H1 (cell line): Measurements from ENCODE around the gene LYAR. TPM values are rescaled to one million over a fixed set of nuclear protein-coding genes. Genes with fewer than 3 reads are reported as not detected.

Source experiments
- CTCF ChIA-PET: fragments of 300-600 bp; sonication (Branson Sonifier 250); formaldehyde crosslinking; loops from one replicate; lab custom pipeline; 2021; ENCODE audit not compliant: partially characterized antibody; lab: Charles Lee
- POLR2A ChIA-PET: fragments of 300-600 bp; sonication (Branson Sonifier 250); formaldehyde crosslinking; loops from one replicate; lab custom pipeline; 2021; ENCODE audit warnings: inconsistent platforms; ENCODE audit not compliant: partially characterized antibody; lab: Charles Lee
- DNase-seq, 2 experiments: peaks; one replicate each; pipeline versions ENCODE4 v3.0.0 to v3.0.0-alpha.2; 2010 to 2022; ENCODE audit warnings: low spot score in 2 of 2, low read depth in 1 of 2, mixed read lengths in 1 of 2
- FAIRE-seq: peaks from 2 replicates; lab custom pipeline; 2011; peaks lifted over from hg19 to GRCh38; lab: Jason Lieb, UNC
- H2AFZ ChIP-seq: 2 replicates; pipeline ENCODE4 v1.8.1; 2012; ENCODE audit warnings: low read length, inconsistent platforms
- H2AK5ac ChIP-seq: 2 replicates; pipeline ENCODE4 v1.6.1; 2013; ENCODE audit warnings: low read depth, low read length
- H2BK120ac ChIP-seq: replicated peaks from 2 replicates; pipeline ENCODE3; 2013; ENCODE audit warnings: low read depth, low read length, inconsistent platforms
- H2BK12ac ChIP-seq: 2 replicates; pipeline ENCODE4 v1.6.1; 2013; ENCODE audit warnings: low read depth, low read length
- H2BK15ac ChIP-seq: 2 replicates; pipeline ENCODE4 v1.6.1; 2013; ENCODE audit warnings: low read length
- H2BK20ac ChIP-seq: 2 replicates; pipeline ENCODE4 v1.6.1; 2013; ENCODE audit warnings: low read length
- H2BK5ac ChIP-seq: 2 replicates; pipeline ENCODE4 v1.6.1; 2013; ENCODE audit warnings: low read depth, low read length
- H3K14ac ChIP-seq: 2 replicates; pipeline ENCODE4 v1.6.1; 2013; ENCODE audit warnings: inconsistent platforms; ENCODE audit not compliant: insufficient read length
- H3K18ac ChIP-seq: 2 replicates; pipeline ENCODE4 v1.6.1; 2013; ENCODE audit warnings: low read length; ENCODE audit errors: extremely low read depth
- H3K23ac ChIP-seq: 2 replicates; pipeline ENCODE4 v1.6.1; 2013; ENCODE audit warnings: inconsistent platforms; ENCODE audit not compliant: insufficient read length
- H3K23me2 ChIP-seq: 2 replicates; pipeline ENCODE4 v1.6.1; 2013; ENCODE audit warnings: low read depth, low read length
- H3K27ac ChIP-seq: 2 replicates; pipeline ENCODE4 v1.6.1; 2011; ENCODE audit warnings: low read depth, low read length, inconsistent platforms
- H3K27me3 ChIP-seq, 4 experiments: replicated peaks in 1 of 4; 1 replicate in 1 of 4; 2 replicates in 3 of 4; pipeline versions ENCODE4 v1.6.1 to v1.8.1; 2011 to 2013; ENCODE audit warnings: low read length in 3 of 4, mild to moderate bottlenecking in 3 of 4, inconsistent platforms in 2 of 4, mixed read lengths in 2 of 4, moderate library complexity in 1 of 4; ENCODE audit not compliant: control insufficient read depth in 3 of 4, insufficient read depth in 3 of 4; ENCODE audit errors: extremely low read depth in 1 of 4
- H3K36me3 ChIP-seq, 4 experiments: 2 replicates each; pipeline versions ENCODE4 v1.6.1 to v1.8.1; 2011 to 2013; ENCODE audit warnings: mild to moderate bottlenecking in 4 of 4, low read length in 3 of 4, moderate library complexity in 2 of 4, control low read depth in 1 of 4, inconsistent platforms in 1 of 4; ENCODE audit not compliant: insufficient read depth in 4 of 4, control insufficient read depth in 2 of 4
- H3K4ac ChIP-seq: replicated peaks from 2 replicates; pipeline ENCODE3; 2013; ENCODE audit warnings: low read length, low read depth, mixed read lengths, inconsistent platforms; ENCODE audit not compliant: insufficient read length
- H3K4me1 ChIP-seq, 4 experiments: replicated peaks in 1 of 4; 1 replicate in 1 of 4; 2 replicates in 3 of 4; pipeline versions ENCODE4 v1.6.1 to v1.8.1; 2011 to 2013; ENCODE audit warnings: low read length in 3 of 4, inconsistent platforms in 2 of 4, mixed read lengths in 1 of 4; ENCODE audit not compliant: insufficient read depth in 4 of 4, control insufficient read depth in 3 of 4
- H3K4me2 ChIP-seq, 2 experiments: 2 replicates each; pipeline versions ENCODE4 v1.6.1 to v1.8.1; 2011 to 2013; ENCODE audit warnings: low read depth in 2 of 2, low read length in 2 of 2, control low read depth in 1 of 2, inconsistent platforms in 1 of 2, mild to moderate bottlenecking in 1 of 2; ENCODE audit not compliant: insufficient read depth in 1 of 2
- H3K4me3 ChIP-seq, 4 experiments: fragments of 200-600, 300-600 bp in 1 of 4; sonication (generic), shearing (Covaris generic), sonication (Bioruptor Twin) in 1 of 4; 2 replicates each; pipeline versions ENCODE4 v1.5.1 to v1.8.1; 2011 to 2016; ENCODE audit warnings: low read length in 4 of 4, low read depth in 3 of 4, control low read depth in 2 of 4, inconsistent platforms in 2 of 4, mild to moderate bottlenecking in 2 of 4, mixed read lengths in 1 of 4, moderate library complexity in 1 of 4; ENCODE audit not compliant: insufficient read depth in 2 of 4; ENCODE audit errors: extremely low read depth in 1 of 4
- H3K56ac ChIP-seq: replicated peaks from 2 replicates; pipeline ENCODE3; 2013; ENCODE audit warnings: low read depth, mild to moderate bottlenecking, mixed read lengths, low read length, inconsistent platforms; ENCODE audit not compliant: insufficient read length
- H3K79me1 ChIP-seq: 2 replicates; pipeline ENCODE4 v1.6.1; 2013; ENCODE audit warnings: low read depth, low read length, control low read depth
- H3K79me2 ChIP-seq, 2 experiments: 2 replicates each; pipeline versions ENCODE4 v1.6.1 to v1.8.1; 2012 to 2013; ENCODE audit warnings: low read length in 2 of 2, mild to moderate bottlenecking in 2 of 2, inconsistent platforms in 1 of 2; ENCODE audit not compliant: insufficient read depth in 2 of 2, control insufficient read depth in 1 of 2
- H3K9ac ChIP-seq, 4 experiments: replicated peaks in 1 of 4; 1 replicate in 1 of 4; 2 replicates in 3 of 4; pipeline versions ENCODE4 v1.6.1 to v1.8.1; 2011 to 2013; ENCODE audit warnings: low read depth in 3 of 4, low read length in 3 of 4, control low read depth in 2 of 4, mild to moderate bottlenecking in 2 of 4, moderate library complexity in 2 of 4, inconsistent platforms in 1 of 4; ENCODE audit errors: extremely low read depth in 1 of 4
- H3K9me3 ChIP-seq, 2 experiments: 2 replicates each; pipeline versions ENCODE4 v1.6.1 to v1.8.1; 2012 to 2013; ENCODE audit warnings: mild to moderate bottlenecking in 2 of 2, moderate library complexity in 2 of 2, control low read depth in 1 of 2, inconsistent platforms in 1 of 2, low read depth in 1 of 2, low read length in 1 of 2, mixed read lengths in 1 of 2; ENCODE audit not compliant: insufficient read depth in 2 of 2
- H4K20me1 ChIP-seq, 2 experiments: replicated peaks in 1 of 2; 2 replicates each; pipeline versions ENCODE3 to v1.8.1; 2011 to 2013; ENCODE audit warnings: inconsistent platforms in 2 of 2, low read length in 2 of 2, mild to moderate bottlenecking in 1 of 2; ENCODE audit not compliant: insufficient read depth in 2 of 2, control insufficient read depth in 1 of 2
- H4K5ac ChIP-seq: 2 replicates; pipeline ENCODE4 v1.6.1; 2013; ENCODE audit warnings: low read length, low read depth, mixed read lengths, inconsistent platforms; ENCODE audit not compliant: insufficient read length
- H4K8ac ChIP-seq: 2 replicates; pipeline ENCODE4 v1.8.0; 2013; ENCODE audit warnings: mild to moderate bottlenecking, moderate library complexity, low read length, inconsistent platforms; ENCODE audit not compliant: insufficient read depth; ENCODE audit errors: extremely low read depth
- H4K91ac ChIP-seq: replicated peaks from 2 replicates; pipeline ENCODE3; 2013; ENCODE audit warnings: low read length, mixed read lengths, inconsistent platforms; ENCODE audit not compliant: insufficient read length
- BACH1 ChIP-seq: IDR thresholded peaks from 2 replicates; pipeline ENCODE4 v1.6.1; 2012; ENCODE audit warnings: low read length, improper control_type of control experiment
- BCL11A ChIP-seq, 2 experiments: IDR thresholded peaks; one replicate each; pipeline ENCODE4 v1.6.1; 2011; ENCODE audit warnings: low read depth in 2 of 2, low read length in 2 of 2, mild to moderate bottlenecking in 2 of 2
- CBX5 ChIP-seq: fragments of 300-800, 300-1000 bp; sonication (generic); IDR thresholded peaks from 2 replicates; pipeline ENCODE4 v1.7.1; 2016; ENCODE audit warnings: antibody characterized with exemption, low read length, low read depth
- CHD2 ChIP-seq: IDR thresholded peaks from 2 replicates; pipeline ENCODE4 v1.6.1; 2012; ENCODE audit warnings: low read length, improper control_type of control experiment
- HDAC2 ChIP-seq, 2 experiments: fragments of 300-600 bp in 1 of 2; sonication (generic) in 1 of 2; IDR thresholded peaks; 2 replicates each; pipeline ENCODE4 v1.6.1; 2011 to 2012; ENCODE audit warnings: low read depth in 2 of 2, low read length in 2 of 2, mild to moderate bottlenecking in 2 of 2, moderate library complexity in 2 of 2, borderline replicate concordance in 1 of 2, inconsistent platforms in 1 of 2
- HDAC6 ChIP-seq: IDR thresholded peaks from one replicate; pipeline ENCODE4 v1.7.1; 2012; ENCODE audit warnings: low read depth, mild to moderate bottlenecking, inconsistent platforms, low read length, moderate library complexity
- KDM1A ChIP-seq: fragments of 200-600, 300-600 bp; sonication (generic); IDR thresholded peaks from 2 replicates; pipeline ENCODE4 v1.7.1; 2016; ENCODE audit warnings: mild to moderate bottlenecking, low read length, borderline replicate concordance
- KDM5A ChIP-seq: fragments of 200-600 bp; IDR thresholded peaks from 2 replicates; pipeline ENCODE4 v1.7.1; 2012; ENCODE audit warnings: mild to moderate bottlenecking, low read length, inconsistent platforms, mixed read lengths
- NANOG ChIP-seq: IDR thresholded peaks from 2 replicates; pipeline ENCODE4 v1.6.1; 2011; ENCODE audit warnings: low read length, low read depth, mild to moderate bottlenecking, inconsistent platforms; ENCODE audit not compliant: insufficient read depth, poor library complexity, severe bottlenecking
- PHF8 ChIP-seq: fragments of 200-600 bp; sonication (generic); conservative IDR thresholded peaks from 2 replicates; pipeline ENCODE4 v1.7.1; 2012; ENCODE audit warnings: low read depth, mild to moderate bottlenecking, inconsistent platforms, low read length, moderate library complexity
- SIRT6 ChIP-seq: IDR thresholded peaks from one replicate; pipeline ENCODE4 v1.7.1; 2012; ENCODE audit warnings: low read length, inconsistent platforms
- SRF ChIP-seq: IDR thresholded peaks from 2 replicates; pipeline ENCODE4 v1.6.1; 2011; ENCODE audit warnings: mild to moderate bottlenecking, low read depth, low read length, moderate library complexity
- TBP ChIP-seq: IDR thresholded peaks from 2 replicates; pipeline ENCODE4 v1.6.1; 2011; ENCODE audit warnings: low read depth, low read length, improper control_type of control experiment
- WGBS, 2 experiments: shearing (Covaris generic) in 1 of 2; methylation state at CpG; one replicate each; pipeline versions ENCODE4 v1.1.6 to v1.1.7; 2013 to 2015; ENCODE audit warnings: low lambda C conversion rate in 2 of 2, mixed read lengths in 2 of 2, inconsistent platforms in 1 of 2, low coverage in 1 of 2, missing lambda C conversion rate in 1 of 2; ENCODE audit not compliant: insufficient replicate concordance in 2 of 2, insufficient coverage in 1 of 2, insufficient read length in 1 of 2; ENCODE audit errors: extremely low coverage in 1 of 2, missing lambda C conversion rate in 1 of 2; 5-methylcytosine and 5-hydroxymethylcytosine counted together
- polyA plus RNA-seq, 7 experiments: library from polyadenylated mRNA; depleted of rRNA in 3 of 7; stranded (reverse) in 5 of 7; unstranded in 2 of 7; fragments of >200 nt in 5 of 7; fragments of 200-250 nt in 2 of 7; gene quantifications; 1 replicate in 5 of 7; 2 replicates in 1 of 7; 4 replicates in 1 of 7; pipeline versions ENCODE4 v1.2.1 to v1.2.3, GENCODE V29; 2011 to 2013; ENCODE audit warnings: missing spikeins in 2 of 7, mixed read lengths in 2 of 7
- total RNA-seq: library from RNA; stranded (reverse); fragmentation: NEBNext Ultra II Directional; extraction: Animal tissue kit (Norgen Biotek cat#: 25700); gene quantifications from 2 replicates; pipeline ENCODE4 v1.2.1, GENCODE V29; 2021

LYAR gene
- total and polyA plus RNA-seq, 2 of the 8 experiments (the other 6 are each of a cell fraction or from before 2014, with no cell fraction given), result 6.5 to 46.9 TPM

- peak; percentile 42 for FAIRE-seq
- Histone ChIP-seq H2AK5ac (no peak overlapping the region), H4K5ac (no peak overlapping the region), H2BK120ac (no peak overlapping the region), H4K20me1 (no peaks in the 10 kb centered on the region), H4K8ac (peak overlapping the region; percentile 69; the same call in 1 of the 2 replicates), H4K91ac (no peak overlapping the region), H2BK5ac (no peak overlapping the region), H3K9me3 (no peaks in the 10 kb centered on the region), H3K23me2 (no peaks in the 10 kb centered on the region), H2AFZ (peak overlapping the region; percentile 99), H2BK12ac (no peak overlapping the region), H3K4ac (no peak overlapping the region), H3K27ac (no peak overlapping the region), H2BK15ac (no peak overlapping the region), H3K79me1 (no peaks in the 10 kb centered on the region), H2BK20ac (no peak overlapping the region), H3K4me2 (peak overlapping the region in 1 of 2 experiments; percentile 43; a peak in 1 of 4 replicates), H3K36me3 (peaks cover 0 to 2% (median 0%) of the 10 kb centered on the region in 4 experiments; a peak in 1 of 8 replicates), H3K79me2 (no peaks in the 10 kb centered on the region), H3K56ac (no peak overlapping the region), H3K23ac (no peak overlapping the region), H3K27me3 (no peaks in the 10 kb centered on the region), H3K4me3 (peak overlapping the region in 1 of 4 experiments; percentile 23; a peak in 1 of 8 replicates), H3K4me1 (peaks cover 0 to 6% (median 1%) of the 10 kb centered on the region in 4 experiments; a peak in 2 of 7 replicates), H3K9ac (no peak overlapping the region), H3K18ac (no peak overlapping the region), H3K14ac (no peak overlapping the region)
- peak; percentile 50 to 86 for DNase-seq
- POLR2A ChIA-PET, result no interaction called here
- 49% methylated on average over 22 of the region's 22 CpGs; no CpG with 5 or more reads in 1 of the 2 experiments for WGBS, 2 experiments
- CTCF ChIA-PET, result interaction anchor here (0.6 to 1.8 kb wide), 16 partner anchors 9 to 407 kb away, joined by 3 to 11 read pairs (median 4); no protein-coding TSS in a partner anchor
- TF ChIP-seq SIRT6 (no peak), CHD2 (no peak), BCL11A (IDR thresholded peaks at IDR 0.05; ENCODE audit: low read depth in 2 of 2, low read length in 2 of 2) (no peak), BACH1 (no peak), CBX5 (no peak), SRF (no peak), PHF8 (no peak), KDM1A (no peak), HDAC2 (IDR thresholded peaks at IDR 0.05; ENCODE audit: borderline replicate concordance in 1 of 2, low read depth in 2 of 2, low read length in 2 of 2) (0 out of 4 replicates have a peak, but pooled peaks of 1 of the 2 experiments have one; percentile 18), NANOG (no peak), HDAC6 (no peak), TBP (no peak), KDM5A (no peak)
These were observed 37.7 kb upstream of the LYAR start for GRCh38 chr4:4327652-4328121.
